SK-N-SH (cell line): Measurements from ENCODE around the gene BCL11B. TPM values are rescaled to one million over a fixed set of nuclear protein-coding genes. Genes with fewer than 3 reads are reported as not detected.

Source experiments
- CTCF ChIA-PET: fragments of 300-600, 350-600 bp; formaldehyde crosslinking; extraction: SDS; loops from one replicate; lab custom pipeline; 2021; lab: Yijun Ruan, JAX
- POLR2A ChIA-PET: fragments of 350-600 bp; sonication (Branson Sonifier 250); formaldehyde crosslinking; extraction: SDS; loops from one replicate; lab custom pipeline; 2020; ENCODE audit warnings: antibody characterized with exemption, inconsistent platforms; lab: Yijun Ruan, JAX
- DNase-seq: peaks from one replicate; pipeline ENCODE4 v3.0.0; 2012
- H2AFZ ChIP-seq: fragments of 200-600 bp; sonication (generic); 2 replicates; pipeline ENCODE4 v1.8.1; 2016; ENCODE audit warnings: antibody characterized with exemption, mild to moderate bottlenecking, low read depth
- H3F3A ChIP-seq: fragments of 200-600 bp; sonication (generic); replicated peaks from 2 replicates; pipeline ENCODE3; 2016; ENCODE audit warnings: antibody characterized with exemption, mild to moderate bottlenecking; ENCODE audit not compliant: insufficient read depth
- H3K27ac ChIP-seq, 2 experiments: fragments of 200-500 bp in 1 of 2; fragments of 200-600 bp in 1 of 2; sonication (Bioruptor generic) in 1 of 2; sonication (generic), shearing (Covaris generic) in 1 of 2; 2 replicates each; pipeline versions ENCODE4 v1.5.1 to v1.6.1; 2014 to 2016; ENCODE audit warnings: low read depth in 2 of 2, inconsistent platforms in 1 of 2, low read length in 1 of 2, mild to moderate bottlenecking in 1 of 2, mixed read lengths in 1 of 2
- H3K27me3 ChIP-seq: fragments of 200-600 bp; sonication (generic), shearing (Covaris generic); 2 replicates; pipeline ENCODE4 v1.6.1; 2016; ENCODE audit warnings: mixed run types; ENCODE audit not compliant: insufficient read depth
- H3K36me3 ChIP-seq, 2 experiments: fragments of 200-500 bp in 1 of 2; fragments of 200-600 bp in 1 of 2; sonication (Bioruptor generic) in 1 of 2; sonication (generic) in 1 of 2; replicated peaks in 1 of 2; 2 replicates each; pipeline versions ENCODE3 to v1.5.1; 2014 to 2016; ENCODE audit warnings: low read length in 1 of 2, mild to moderate bottlenecking in 1 of 2; ENCODE audit not compliant: insufficient read depth in 2 of 2, control insufficient read depth in 1 of 2
- H3K4me1 ChIP-seq, 2 experiments: fragments of 200-500 bp in 1 of 2; fragments of 200-600 bp in 1 of 2; sonication (Bioruptor generic) in 1 of 2; sonication (generic), shearing (Covaris generic) in 1 of 2; 2 replicates each; pipeline versions ENCODE4 v1.5.1 to v1.6.1; 2014 to 2016; ENCODE audit warnings: low read depth in 1 of 2, low read length in 1 of 2, mixed run types in 1 of 2; ENCODE audit not compliant: insufficient read depth in 2 of 2, control insufficient read depth in 1 of 2
- H3K4me2 ChIP-seq: fragments of 200-600 bp; sonication (generic), shearing (Covaris generic); 2 replicates; pipeline ENCODE4 v1.6.1; 2017; ENCODE audit warnings: mixed run types
- H3K4me3 ChIP-seq, 2 experiments: fragments of 200-500 bp in 1 of 2; fragments of 200-600 bp in 1 of 2; sonication (Bioruptor generic) in 1 of 2; sonication (generic), shearing (Covaris generic) in 1 of 2; 2 replicates each; pipeline versions ENCODE4 v1.5.1 to v1.8.1; 2014 to 2016; ENCODE audit warnings: low read depth in 2 of 2, inconsistent platforms in 1 of 2, low read length in 1 of 2, mild to moderate bottlenecking in 1 of 2, mixed read lengths in 1 of 2, moderate library complexity in 1 of 2
- H3K79me2 ChIP-seq: fragments of 200-600 bp; sonication (generic); 2 replicates; pipeline ENCODE4 v1.8.1; 2017; ENCODE audit warnings: mild to moderate bottlenecking; ENCODE audit not compliant: insufficient read depth
- H3K9ac ChIP-seq: fragments of 200-600 bp; sonication (generic); 2 replicates; pipeline ENCODE4 v1.6.1; 2017; ENCODE audit warnings: mixed run types
- H3K9me2 ChIP-seq: fragments of 200-600 bp; sonication (generic); 2 replicates; pipeline ENCODE4 v1.6.1; 2017; ENCODE audit warnings: mixed run types
- H3K9me3 ChIP-seq: fragments of 200-600 bp; sonication (generic); 2 replicates; pipeline ENCODE4 v1.6.1; 2017; ENCODE audit warnings: mixed run types, mild to moderate bottlenecking, moderate library complexity
- H4K20me1 ChIP-seq: fragments of 200-600 bp; sonication (generic); 2 replicates; pipeline ENCODE4 v1.6.1; 2017; ENCODE audit warnings: mild to moderate bottlenecking, mixed run types; ENCODE audit not compliant: insufficient read depth
- POLR2AphosphoS5 ChIP-seq: IDR thresholded peaks from 2 replicates; pipeline ENCODE4 v1.6.1; 2012; ENCODE audit warnings: low read depth, low read length
- RFX5 ChIP-seq: IDR thresholded peaks from 2 replicates; pipeline ENCODE4 v1.6.1; 2012; ENCODE audit warnings: mild to moderate bottlenecking, improper control_type of control experiment, low read length
- RXRA ChIP-seq: IDR thresholded peaks from 2 replicates; pipeline ENCODE4 v1.4.0; 2012; ENCODE audit warnings: low read depth, mild to moderate bottlenecking, borderline replicate concordance
- SIN3A ChIP-seq: IDR thresholded peaks from 2 replicates; pipeline ENCODE4 v1.6.1; 2012; ENCODE audit warnings: low read depth, mild to moderate bottlenecking, low read length, moderate library complexity, borderline replicate concordance
- TCF12 ChIP-seq: IDR thresholded peaks from 2 replicates; pipeline ENCODE4 v1.4.0; 2012
- ZBTB33 ChIP-seq: IDR thresholded peaks from 2 replicates; pipeline ENCODE4 v1.4.0; 2012; ENCODE audit warnings: low read depth, borderline replicate concordance
- WGBS: methylation state at CpG from one replicate; pipeline ENCODE4 v1.1.6; 2017; ENCODE audit warnings: low lambda C conversion rate; 5-methylcytosine and 5-hydroxymethylcytosine counted together
- polyA plus RNA-seq, 3 experiments: library from polyadenylated mRNA; depleted of rRNA; stranded (reverse); fragments of >200 nt; gene quantifications; 2 replicates each; pipeline ENCODE4 v1.2.3, GENCODE V29; 2012
- TF ChIP-seq, protein P1 (sequence below): fragments of 150-350 bp; IDR thresholded peaks from 2 replicates; pipeline ENCODE4 v1.6.1; 2016; ENCODE audit warnings: mild to moderate bottlenecking, low read depth, low read length
- TF ChIP-seq, protein P2 (sequence below): fragments of 150-350 bp; IDR thresholded peaks from 2 replicates; pipeline ENCODE4 v1.6.1; 2017; ENCODE audit warnings: antibody characterized with exemption, low read length, low read depth, borderline replicate concordance
- TF ChIP-seq, protein P3 (sequence below): IDR thresholded peaks from 2 replicates; pipeline ENCODE4 v1.6.1; 2012; ENCODE audit warnings: mild to moderate bottlenecking, low read depth, low read length, moderate library complexity

BCL11B gene
- polyA plus RNA-seq, 1 of the 3 experiments (the other 2 are of a cell fraction): not detected

GRCh38 chr14:99242816-99243721, 28.9 kb downstream of the BCL11B start:
- Histone ChIP-seq H3K9ac (no peak overlapping the region), H2AFZ (no peak overlapping the region), H3K36me3 (no peaks in the 10 kb centered on the region), H3K9me2 (no peaks in the 10 kb centered on the region), H3K9me3 (no peaks in the 10 kb centered on the region), H4K20me1 (no peaks in the 10 kb centered on the region), H3K4me3 (no peak overlapping the region), H3K4me1 (no peaks in the 10 kb centered on the region; a peak in 1 of 4 replicates), H3K27ac (no peak overlapping the region), H3K79me2 (no peaks in the 10 kb centered on the region), H3K4me2 (no peak overlapping the region), H3K27me3 (peaks cover 98% of the 10 kb centered on the region), H3F3A (no peaks in the 10 kb centered on the region)
- ChIA-PET CTCF (interaction anchor here (4.3 kb wide), 1 partner anchor 23 kb away, joined by 20 read pairs; no protein-coding TSS in a partner anchor), POLR2A (no interaction called here)
- DNase-seq: no peak
- 4% methylated on average over 10 of the region's 10 CpGs for WGBS
- TF ChIP-seq RFX5: no peak
- TF ChIP-seq, protein P1, sequence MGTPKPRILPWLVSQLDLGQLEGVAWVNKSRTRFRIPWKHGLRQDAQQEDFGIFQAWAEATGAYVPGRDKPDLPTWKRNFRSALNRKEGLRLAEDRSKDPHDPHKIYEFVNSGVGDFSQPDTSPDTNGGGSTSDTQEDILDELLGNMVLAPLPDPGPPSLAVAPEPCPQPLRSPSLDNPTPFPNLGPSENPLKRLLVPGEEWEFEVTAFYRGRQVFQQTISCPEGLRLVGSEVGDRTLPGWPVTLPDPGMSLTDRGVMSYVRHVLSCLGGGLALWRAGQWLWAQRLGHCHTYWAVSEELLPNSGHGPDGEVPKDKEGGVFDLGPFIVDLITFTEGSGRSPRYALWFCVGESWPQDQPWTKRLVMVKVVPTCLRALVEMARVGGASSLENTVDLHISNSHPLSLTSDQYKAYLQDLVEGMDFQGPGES: no peak

DNA sequence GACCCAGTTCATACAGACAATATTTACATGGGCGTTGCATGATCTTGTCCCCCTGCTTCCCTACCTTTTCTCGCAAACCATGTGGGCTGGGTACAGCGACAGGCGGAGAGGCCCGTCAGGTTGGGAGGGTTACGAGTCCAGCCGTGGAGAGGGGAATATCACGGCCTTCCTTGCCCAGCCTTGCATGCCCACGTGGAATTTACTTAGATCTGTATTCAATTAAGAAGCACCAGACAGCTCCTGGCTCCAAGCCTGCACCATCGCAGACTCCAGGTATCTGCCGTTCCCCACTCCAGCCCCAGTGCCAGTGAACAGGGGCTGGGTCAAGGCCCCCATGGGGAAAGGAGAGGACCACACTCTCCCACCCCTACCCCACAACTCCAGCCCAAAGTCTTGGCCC, 29.8 kb downstream of the BCL11B start:
- Histone ChIP-seq H3K27ac (no peak overlapping the region), H3F3A (no peaks in the 10 kb centered on the region), H3K9me2 (no peaks in the 10 kb centered on the region), H3K9ac (no peak overlapping the region), H3K36me3 (no peaks in the 10 kb centered on the region), H3K79me2 (no peaks in the 10 kb centered on the region), H3K4me2 (no peak overlapping the region), H3K4me1 (no peaks in the 10 kb centered on the region; a peak in 1 of 4 replicates), H3K27me3 (peaks cover 89% of the 10 kb centered on the region), H4K20me1 (no peaks in the 10 kb centered on the region), H3K9me3 (no peaks in the 10 kb centered on the region), H3K4me3 (no peak overlapping the region), H2AFZ (no peak overlapping the region)
- POLR2A ChIA-PET: no interaction called here
- CTCF ChIA-PET: interaction anchor here (4.3 kb wide), 1 partner anchor 24 kb away, joined by 20 read pairs; no protein-coding TSS in a partner anchor
- TF ChIP-seq SIN3A (no peak), ZBTB33 (no peak), RFX5 (no peak), RXRA (no peak), POLR2AphosphoS5 (no peak), TCF12 (no peak)
- TF ChIP-seq, protein P2, sequence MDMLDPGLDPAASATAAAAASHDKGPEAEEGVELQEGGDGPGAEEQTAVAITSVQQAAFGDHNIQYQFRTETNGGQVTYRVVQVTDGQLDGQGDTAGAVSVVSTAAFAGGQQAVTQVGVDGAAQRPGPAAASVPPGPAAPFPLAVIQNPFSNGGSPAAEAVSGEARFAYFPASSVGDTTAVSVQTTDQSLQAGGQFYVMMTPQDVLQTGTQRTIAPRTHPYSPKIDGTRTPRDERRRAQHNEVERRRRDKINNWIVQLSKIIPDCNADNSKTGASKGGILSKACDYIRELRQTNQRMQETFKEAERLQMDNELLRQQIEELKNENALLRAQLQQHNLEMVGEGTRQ: no peak
- TF ChIP-seq, protein P3, sequence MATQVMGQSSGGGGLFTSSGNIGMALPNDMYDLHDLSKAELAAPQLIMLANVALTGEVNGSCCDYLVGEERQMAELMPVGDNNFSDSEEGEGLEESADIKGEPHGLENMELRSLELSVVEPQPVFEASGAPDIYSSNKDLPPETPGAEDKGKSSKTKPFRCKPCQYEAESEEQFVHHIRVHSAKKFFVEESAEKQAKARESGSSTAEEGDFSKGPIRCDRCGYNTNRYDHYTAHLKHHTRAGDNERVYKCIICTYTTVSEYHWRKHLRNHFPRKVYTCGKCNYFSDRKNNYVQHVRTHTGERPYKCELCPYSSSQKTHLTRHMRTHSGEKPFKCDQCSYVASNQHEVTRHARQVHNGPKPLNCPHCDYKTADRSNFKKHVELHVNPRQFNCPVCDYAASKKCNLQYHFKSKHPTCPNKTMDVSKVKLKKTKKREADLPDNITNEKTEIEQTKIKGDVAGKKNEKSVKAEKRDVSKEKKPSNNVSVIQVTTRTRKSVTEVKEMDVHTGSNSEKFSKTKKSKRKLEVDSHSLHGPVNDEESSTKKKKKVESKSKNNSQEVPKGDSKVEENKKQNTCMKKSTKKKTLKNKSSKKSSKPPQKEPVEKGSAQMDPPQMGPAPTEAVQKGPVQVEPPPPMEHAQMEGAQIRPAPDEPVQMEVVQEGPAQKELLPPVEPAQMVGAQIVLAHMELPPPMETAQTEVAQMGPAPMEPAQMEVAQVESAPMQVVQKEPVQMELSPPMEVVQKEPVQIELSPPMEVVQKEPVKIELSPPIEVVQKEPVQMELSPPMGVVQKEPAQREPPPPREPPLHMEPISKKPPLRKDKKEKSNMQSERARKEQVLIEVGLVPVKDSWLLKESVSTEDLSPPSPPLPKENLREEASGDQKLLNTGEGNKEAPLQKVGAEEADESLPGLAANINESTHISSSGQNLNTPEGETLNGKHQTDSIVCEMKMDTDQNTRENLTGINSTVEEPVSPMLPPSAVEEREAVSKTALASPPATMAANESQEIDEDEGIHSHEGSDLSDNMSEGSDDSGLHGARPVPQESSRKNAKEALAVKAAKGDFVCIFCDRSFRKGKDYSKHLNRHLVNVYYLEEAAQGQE: no peak
- DNase-seq: no peak
- WGBS: 20% methylated on average over 8 of the region's 11 CpGs
